HL-60 (cell line): ENCODE measurements around the gene STOML1.

ENCODE experiments used
- DNase-seq, 2 experiments: peaks; one replicate each; pipeline ENCODE4 v3.0.0-alpha.2; 2010 to 2020; ENCODE audit warnings: low read depth in 1 of 2, low spot score in 1 of 2
- H3K27ac ChIP-seq: fragments of 250-450 bp; sonication (Bioruptor Pico); replicated peaks from 2 replicates; pipeline ENCODE4 v1.5.1; 2020; ENCODE audit warnings: mild to moderate bottlenecking, moderate library complexity
- H3K27me3 ChIP-seq: fragments of 250-450 bp; sonication (Bioruptor Pico); 2 replicates; pipeline ENCODE4 v1.5.1; 2021; ENCODE audit warnings: mild to moderate bottlenecking, moderate library complexity; ENCODE audit not compliant: insufficient read depth, poor library complexity, severe bottlenecking
- H3K4me3 ChIP-seq: replicated peaks from 2 replicates; pipeline ENCODE4 v1.5.1; 2011; ENCODE audit warnings: mild to moderate bottlenecking, control low read depth, low read length; ENCODE audit not compliant: insufficient read depth
- CTCF ChIP-seq: IDR thresholded peaks from one replicate; pipeline ENCODE4 v1.5.1; 2011; ENCODE audit warnings: low read length, control low read depth, inconsistent platforms; ENCODE audit not compliant: insufficient read depth
- GABPA ChIP-seq: IDR thresholded peaks from 2 replicates; pipeline ENCODE4 v1.6.1; 2012; ENCODE audit warnings: low read depth
- POLR2AphosphoS5 ChIP-seq: IDR thresholded peaks from 2 replicates; pipeline ENCODE4 v1.6.1; 2012; ENCODE audit warnings: low read depth
- REST ChIP-seq: IDR thresholded peaks from 2 replicates; pipeline ENCODE4 v1.6.1; 2012; ENCODE audit warnings: low read depth; ENCODE audit not compliant: insufficient replicate concordance
- SPI1 ChIP-seq: IDR thresholded peaks from 2 replicates; pipeline ENCODE4 v1.6.1; 2012; ENCODE audit warnings: low read depth, mild to moderate bottlenecking, borderline replicate concordance

STOML1 gene

DNA sequence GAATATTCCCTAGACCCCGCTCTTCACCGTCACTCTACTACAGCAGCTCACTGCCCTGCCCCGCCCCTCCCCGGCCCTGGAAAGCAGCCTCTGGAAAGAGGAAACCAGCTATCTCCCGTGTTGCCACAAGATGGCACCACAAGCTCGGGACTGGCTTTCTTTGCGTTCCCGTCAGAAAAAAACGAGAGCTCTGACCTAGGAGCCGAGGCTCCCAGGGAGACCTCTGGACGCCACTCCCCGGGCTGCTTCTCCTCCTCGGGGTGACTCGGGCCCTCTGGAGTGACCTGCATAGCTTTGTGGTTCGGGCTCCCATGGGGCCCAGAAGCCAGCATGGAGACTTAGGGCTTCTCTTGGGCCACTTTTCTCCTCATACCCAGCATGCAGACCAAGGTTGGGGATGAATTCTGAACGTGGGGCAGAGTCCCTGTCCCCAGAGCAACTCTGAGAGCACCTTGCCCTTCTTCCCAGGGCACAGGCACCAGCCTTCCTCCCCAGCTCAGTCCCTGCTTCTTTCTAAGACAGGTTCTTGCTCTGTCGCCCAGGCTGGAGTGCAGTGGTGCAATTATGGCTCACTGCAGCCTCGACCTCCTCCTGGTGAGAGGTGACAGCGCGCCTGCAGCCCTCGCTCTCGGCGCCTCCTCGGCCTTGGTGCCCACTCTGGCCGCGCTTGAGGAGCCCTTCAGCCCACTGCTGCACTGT lies 19.0 kb downstream of the STOML1 start:
- Histone ChIP-seq H3K27ac (no peak overlapping the region), H3K27me3 (no peaks in the 10 kb centered on the region), H3K4me3 (no peak overlapping the region)
- no peak for TF ChIP-seq POLR2AphosphoS5
- TF ChIP-seq CTCF = peak; percentile 82
- TF ChIP-seq GABPA = no peak
- peak; percentile 85; the same call in 1 of the 2 replicates for TF ChIP-seq SPI1
- TF ChIP-seq REST = no peak
- DNase-seq = peak in 1 of 2 experiments; percentile 80

GRCh38 chr15:73969151-73969759 lies 22.8 kb downstream of the STOML1 start:
- Histone ChIP-seq H3K27ac (no peak overlapping the region), H3K4me3 (no peak overlapping the region), H3K27me3 (no peaks in the 10 kb centered on the region)
- no peak for TF ChIP-seq CTCF
- no peak for TF ChIP-seq SPI1
- no peak for TF ChIP-seq REST
- no peak for TF ChIP-seq GABPA
- TF ChIP-seq POLR2AphosphoS5 = no peak
- no peak for DNase-seq

DNA sequence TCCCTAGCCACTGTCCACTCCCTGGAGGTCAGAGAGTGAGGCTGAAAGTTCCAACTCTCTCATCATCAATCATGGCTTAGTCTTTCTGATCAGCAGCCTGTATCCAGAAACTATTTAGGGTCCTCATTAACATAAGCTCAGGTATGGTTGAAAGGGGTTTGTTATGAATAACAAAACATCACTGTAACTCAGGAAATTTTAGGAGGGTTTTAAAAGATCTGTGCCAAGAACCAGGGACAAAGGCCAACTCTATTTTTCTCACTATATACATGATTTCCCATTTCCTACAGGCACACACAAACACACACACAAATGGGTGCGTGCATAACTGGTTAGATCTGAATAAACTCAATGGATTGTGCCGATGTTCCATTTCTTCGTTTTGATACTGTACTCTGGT lies 23.6 kb downstream of the STOML1 start:
- H3K27me3 ChIP-seq = no peaks in the 10 kb centered on the region
- TF ChIP-seq SPI1 (no peak), GABPA (no peak), POLR2AphosphoS5 (no peak), REST (no peak), CTCF (no peak)
- H3K27ac ChIP-seq = no peak overlapping the region
- H3K4me3 ChIP-seq = no peak overlapping the region
- no peak for DNase-seq
